ENCODE data around the gene MYOM3.
A peak's percentile ranks its signal among the peaks of the same experiment; 100 is the strongest.

The MYOM3 gene

DNA sequence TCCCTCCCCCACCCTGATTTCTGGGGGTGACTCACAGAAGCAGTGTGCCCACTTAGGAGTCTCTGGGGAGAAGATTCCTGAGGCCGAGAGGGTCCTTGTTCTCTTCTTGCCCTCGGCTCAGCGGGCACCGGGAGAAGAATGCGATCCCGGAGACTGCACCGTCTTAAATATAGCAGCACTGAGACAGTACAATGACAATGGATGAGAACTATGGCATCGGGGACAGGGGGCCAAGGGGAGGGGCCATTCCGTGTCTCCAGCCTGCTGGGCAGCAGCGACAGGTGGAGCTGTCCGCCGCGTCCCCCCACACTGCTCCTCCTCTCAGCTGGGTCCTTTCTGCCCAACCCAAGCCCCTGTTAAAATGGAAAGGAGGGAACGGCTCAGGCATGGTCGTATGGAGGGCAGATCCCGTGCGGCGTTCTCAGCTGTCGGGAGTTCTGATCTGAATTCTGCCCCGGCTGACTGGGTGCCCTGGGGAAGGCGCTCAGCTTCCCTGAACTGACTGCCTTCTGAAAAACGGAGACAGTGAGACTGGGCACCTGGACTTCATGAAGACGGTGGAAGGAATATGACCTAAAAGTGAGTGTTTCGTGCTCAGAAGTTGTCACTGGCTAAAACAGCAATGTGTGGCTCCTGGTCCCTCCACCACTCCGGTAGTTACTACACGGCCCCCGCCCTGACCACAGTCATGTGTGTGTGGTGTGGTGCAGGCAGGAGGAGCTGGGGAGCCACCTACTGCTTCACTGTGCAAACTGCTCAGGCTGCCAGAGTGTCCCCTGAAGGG, at the start of gene MYOM3:
Gene MYOM3, minus strand, starts transcription at position 140 of the 784 bp plus-strand sequence. CDS start 3,499 bp downstream, outside the sequence.
- peak; percentile 21 for DNase-seq

DNA sequence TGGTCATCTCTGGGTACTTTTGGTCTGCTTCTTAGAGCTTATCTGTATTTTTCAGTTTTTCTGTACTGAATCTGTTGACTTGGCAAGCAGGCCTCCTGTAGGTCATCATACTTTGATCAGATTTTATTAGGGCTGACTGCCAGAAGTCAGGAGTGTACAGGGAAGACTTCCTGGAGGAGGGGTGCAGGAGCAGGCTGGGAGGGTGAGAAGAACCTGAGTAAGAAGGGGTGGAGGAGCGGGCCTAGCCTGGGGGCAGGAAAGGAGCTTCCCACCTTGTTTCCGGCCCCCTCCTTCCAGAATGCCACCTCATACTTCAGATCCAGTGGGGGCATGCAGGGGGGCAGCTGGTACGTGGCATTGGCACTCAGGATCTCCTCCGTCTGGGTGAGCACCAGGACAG, 49.3 kb upstream of the MYOM3 start:
- DNase-seq = no peak

DNA sequence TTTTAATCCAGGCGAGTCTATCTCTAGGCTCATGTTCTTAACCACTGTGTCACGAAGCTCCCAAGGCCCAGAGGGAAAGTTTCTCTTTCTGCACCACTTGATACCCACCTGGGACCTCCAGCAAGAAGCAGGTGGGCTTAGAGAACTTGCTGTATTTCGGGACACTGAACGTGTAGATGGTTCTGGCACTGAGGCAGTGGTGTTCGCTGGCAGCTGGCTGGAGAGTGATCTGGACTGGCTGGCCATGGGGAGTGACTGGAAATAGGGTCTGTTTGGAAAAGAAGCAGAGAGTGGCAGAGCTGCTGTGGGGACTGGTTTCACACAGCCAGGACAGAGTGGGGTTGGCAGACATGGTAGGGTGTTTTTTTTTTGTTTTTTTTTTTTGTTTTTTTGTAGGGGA, 47.4 kb upstream of the MYOM3 start:
- DNase-seq = no peak

DNA sequence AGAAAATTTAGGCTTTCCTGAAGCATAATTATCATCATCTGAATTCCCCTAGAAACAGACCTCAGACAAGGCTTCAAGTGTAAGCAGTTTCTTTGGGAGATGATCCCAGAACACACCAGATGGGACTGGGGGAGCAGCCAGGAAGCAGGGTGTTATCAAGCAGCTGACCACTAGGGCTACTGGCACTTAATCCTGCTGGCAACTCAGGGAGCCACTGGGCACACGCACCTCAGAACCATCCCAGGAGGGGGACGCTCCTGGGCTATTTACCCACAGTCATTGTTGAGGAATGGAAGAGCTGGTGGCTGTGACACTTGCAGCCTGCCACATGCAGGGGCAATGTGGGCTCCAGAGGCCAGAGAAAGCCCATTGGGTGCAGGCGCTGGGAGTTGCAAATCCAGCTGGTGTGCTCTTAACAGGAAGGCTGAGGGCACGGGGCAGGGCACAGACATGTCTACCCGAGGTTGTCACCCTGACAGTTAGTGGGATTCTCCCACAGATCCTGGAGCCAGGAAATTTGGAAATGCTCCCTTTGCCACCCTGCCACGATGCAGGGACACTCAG, 46.1 kb upstream of the MYOM3 start:
- no peak for DNase-seq

DNA sequence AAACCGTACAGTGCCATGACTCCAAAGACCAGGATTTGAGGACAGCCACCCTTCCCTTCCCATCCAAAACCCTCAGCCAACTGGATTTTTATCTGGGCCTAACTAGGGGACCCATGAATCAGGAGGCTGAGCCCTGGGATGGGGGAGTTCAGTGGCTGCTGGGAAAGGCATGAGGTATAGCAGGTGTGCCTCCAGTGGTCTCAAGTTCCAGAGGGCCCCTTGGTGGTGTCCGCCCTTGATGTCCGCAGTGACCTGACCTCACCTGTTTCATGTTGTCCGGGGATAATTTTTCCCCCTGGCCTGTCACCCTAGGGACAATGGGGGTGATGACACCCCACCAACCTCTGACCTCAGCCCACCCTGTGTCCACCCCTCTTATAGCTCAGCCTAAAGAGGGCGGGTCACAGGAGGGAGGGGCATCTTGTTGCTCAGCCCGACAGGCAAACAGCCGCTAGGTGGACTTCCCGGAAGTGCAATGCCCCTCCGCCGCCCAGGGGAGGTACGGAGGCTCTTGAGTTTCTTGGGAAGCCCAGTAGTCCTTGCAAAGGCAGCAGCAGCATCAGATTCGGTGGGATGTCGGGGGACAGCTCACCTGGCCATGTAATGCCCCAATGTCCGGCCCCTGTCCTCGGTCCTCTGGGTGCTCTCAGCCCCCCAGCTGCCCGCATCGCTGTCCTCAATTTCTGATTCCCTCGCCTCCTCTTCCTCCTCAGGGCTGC, 44.8 kb upstream of the MYOM3 start:
- DNase-seq = no peak

DNA sequence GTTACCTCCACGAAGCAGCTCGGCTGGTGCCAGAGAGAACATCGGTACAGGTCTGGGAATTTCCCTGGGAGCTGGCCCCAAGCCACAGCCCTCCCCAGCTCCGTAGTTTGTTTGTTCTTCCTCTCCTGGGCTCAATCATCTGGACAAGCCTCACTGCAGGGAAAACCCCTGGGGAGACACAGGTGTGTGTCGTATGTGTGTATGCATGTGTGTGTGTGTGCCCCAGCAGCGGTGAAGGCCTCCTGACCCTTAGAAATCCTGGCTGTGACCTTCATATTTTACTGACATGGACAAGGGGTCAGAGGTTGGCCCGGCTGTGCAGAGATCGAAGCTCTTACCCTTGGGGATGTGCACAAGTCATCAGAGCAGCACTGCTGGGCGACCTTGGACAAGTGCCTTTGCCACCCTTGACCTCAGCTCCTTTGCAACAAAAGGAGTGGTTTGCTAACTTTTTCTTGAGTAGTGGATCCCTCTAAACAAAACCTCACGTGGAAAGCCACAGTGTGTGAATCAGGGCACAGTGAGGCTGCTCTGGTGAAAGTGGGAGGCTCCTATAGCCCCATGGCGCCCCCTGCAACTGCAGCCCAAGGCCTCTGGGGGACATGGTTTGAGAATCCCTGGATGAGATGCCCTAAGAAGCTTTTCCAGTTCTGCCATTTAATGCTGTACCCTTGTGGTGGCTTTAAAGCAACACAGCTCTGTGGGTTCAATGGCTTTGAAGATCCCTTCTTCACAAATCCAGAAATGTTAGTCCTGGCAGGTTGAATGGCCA, 43.3 kb upstream of the MYOM3 start:
- peak; percentile 92 for DNase-seq

DNA sequence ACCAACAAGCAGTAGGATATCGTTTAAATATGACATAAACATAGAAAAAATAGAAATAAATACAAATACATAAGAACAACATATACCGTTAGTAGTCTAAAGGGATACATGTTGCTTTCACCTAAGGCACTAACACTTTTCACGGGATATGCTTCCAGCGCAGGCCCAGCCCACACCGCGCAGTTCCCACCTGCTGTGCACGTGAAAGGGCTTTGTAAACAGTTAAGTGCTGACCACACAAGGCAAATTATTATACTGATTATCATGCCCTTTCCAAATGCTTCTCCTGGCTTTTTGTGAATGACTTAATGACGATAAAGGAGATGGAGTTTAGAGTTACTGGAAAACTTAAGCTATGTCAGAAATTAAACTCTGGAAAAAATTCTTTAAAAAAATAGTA, 42.3 kb upstream of the MYOM3 start:
- DNase-seq = peak; percentile 79

DNA sequence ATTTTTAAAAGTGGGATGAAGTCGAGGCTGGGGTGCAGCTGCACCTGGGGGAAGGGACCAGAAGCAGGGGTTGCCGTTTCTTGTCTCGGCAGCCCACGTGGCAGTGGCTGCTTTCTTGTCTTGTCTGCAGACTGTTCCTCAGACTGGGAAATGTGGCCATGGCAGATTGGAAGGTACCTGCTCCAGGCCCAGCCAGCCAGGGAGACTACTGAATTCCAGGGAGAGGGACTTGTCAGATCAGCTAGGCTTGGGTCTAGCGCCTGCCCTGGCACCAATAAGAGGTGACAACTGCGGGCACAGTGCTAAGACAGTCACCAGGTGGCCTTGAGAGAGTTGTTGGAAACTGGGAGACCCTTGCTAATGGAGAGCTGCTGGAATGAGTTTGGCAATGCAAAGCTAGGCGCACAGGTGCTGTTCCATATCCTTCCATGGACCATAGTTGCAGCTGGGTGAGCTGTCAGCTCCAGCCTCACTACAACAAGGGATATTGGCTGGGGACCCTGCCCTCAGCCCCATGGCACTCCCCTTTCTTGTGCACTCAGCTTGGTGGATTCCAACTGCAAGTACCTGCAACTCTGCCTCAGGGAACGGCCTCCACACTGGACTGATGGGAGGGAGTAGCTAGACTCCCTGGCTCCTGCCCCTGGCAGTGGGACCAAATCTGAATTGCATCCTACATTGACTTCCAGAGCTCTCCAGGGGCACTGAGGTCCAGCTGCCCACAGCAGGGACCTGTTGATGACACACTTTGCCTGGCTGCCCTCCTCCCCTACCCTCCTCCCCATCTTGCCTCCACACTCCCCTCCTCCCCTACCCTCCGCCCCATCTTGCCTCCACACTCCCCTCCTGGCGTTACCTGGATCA, 40.9 kb upstream of the MYOM3 start:
- DNase-seq = no peak

DNA sequence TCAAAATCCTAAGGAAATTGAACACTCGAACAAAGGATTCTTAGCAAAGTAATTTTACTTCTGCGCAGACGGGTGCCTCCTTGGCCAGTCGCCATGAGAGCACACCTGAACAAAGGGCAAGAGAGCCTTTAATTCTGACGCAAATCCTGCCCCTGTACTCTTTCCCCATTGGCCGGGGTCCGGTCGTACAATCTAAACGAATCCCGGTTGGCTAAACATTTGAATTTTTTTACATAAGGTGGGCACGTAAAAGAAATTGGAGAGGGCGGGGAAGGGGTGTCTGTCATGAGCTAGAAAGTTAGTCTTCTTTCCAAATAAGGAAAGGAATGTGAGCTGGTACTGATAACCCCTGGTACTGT, 39.2 kb upstream of the MYOM3 start:
- DNase-seq = peak; percentile 29

DNA sequence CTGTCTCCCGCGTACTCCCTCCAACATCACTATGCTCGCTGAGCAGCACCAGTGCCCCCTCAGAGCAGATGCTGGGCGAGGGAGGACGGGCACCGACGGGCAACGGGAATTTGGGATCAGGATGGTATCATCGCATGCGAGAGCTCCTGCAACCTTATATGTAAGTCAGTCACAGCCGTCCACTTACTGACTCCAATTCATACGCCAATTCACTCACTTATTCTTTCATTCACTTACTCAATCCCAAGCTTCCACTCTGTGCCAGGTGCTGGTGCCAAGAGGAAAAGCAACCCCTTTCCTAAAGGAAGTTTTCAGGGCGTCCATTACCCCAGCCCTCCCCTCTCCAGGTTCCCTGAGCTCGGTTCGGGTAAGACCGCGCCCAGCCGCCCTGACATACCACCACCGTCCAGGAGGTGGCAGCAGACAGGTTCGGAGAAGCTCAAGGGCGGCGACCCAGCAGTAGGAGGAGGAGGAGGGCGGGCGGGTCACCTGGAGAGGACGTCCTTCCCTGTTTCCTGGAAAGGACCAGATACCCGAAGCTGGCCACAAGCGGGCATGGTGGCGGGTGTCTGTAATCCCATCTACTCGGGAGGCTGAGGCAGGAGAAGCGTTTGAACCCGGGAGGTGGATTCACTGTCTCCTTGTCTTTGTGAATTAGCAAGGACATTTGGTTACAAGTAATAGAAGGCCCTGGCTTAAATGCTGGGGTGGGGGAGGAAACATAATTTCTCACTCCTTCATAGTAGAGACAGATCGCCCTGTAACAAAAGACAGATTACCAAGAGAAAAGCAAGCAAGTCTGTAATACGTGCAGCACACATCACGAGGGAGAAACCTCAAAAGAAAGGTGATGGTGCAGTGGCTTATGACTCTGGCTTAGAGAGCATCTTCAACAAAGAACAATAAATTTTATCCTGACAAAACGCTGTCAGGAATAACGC, 38.6 kb upstream of the MYOM3 start:
- peak; percentile 87 for DNase-seq

DNA sequence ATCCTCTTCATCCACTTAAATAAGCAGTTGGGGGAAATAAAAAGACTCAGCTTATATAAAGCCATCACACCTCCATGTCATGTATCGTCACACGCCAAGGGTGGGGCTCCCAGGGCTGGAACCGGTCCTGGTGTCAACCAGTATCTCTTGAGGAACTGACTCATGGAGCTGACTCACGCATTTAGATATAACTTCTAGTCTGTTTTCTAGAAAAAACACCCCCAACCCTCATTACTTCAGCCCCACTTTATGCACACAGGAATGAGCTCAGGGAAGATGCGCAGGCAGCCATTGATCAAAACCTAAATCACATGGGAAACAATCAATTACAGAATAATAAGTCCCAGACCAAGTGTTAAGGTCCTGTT, 37.9 kb upstream of the MYOM3 start:
- DNase-seq = no peak

DNA sequence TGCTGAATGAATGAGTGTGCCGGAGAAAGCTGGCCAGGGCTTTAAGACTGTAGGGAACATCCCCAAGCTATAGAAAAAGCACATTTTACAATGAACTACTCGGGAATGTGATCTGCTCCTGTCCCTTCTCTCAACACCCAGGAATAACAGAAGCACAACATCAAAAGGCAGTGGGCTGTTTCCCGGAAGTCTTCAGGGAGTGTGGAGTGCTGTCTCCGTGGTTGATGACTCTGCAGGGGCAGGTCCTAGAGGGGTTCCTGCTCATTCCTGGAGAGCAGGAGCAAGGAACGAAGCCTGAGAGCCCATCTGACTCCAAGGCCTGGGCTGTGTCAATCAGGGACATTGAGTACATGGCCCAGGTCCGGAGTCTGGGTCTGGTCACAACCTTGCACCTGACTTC, 35.9 kb upstream of the MYOM3 start:
- no peak for DNase-seq

DNA sequence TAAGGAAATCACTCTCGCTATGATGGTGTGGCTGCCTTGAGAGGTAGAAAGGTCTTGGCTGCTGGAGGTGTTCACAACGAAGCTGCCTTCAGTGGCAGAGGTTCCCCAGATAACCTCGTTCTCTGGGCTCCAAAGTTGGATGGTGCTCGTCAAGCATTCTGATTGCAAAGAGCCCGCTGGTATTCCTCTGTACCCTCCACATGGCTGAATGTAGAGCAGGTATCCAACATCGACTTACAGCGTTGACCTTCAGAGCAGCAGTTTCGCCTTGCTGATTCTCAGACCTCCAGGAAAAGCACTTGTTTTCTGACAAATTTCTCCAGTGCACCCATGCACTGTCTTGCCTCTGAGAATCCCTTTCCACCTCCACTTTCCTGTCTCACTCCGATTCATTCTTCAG, 35.3 kb upstream of the MYOM3 start:
- DNase-seq = no peak

DNA sequence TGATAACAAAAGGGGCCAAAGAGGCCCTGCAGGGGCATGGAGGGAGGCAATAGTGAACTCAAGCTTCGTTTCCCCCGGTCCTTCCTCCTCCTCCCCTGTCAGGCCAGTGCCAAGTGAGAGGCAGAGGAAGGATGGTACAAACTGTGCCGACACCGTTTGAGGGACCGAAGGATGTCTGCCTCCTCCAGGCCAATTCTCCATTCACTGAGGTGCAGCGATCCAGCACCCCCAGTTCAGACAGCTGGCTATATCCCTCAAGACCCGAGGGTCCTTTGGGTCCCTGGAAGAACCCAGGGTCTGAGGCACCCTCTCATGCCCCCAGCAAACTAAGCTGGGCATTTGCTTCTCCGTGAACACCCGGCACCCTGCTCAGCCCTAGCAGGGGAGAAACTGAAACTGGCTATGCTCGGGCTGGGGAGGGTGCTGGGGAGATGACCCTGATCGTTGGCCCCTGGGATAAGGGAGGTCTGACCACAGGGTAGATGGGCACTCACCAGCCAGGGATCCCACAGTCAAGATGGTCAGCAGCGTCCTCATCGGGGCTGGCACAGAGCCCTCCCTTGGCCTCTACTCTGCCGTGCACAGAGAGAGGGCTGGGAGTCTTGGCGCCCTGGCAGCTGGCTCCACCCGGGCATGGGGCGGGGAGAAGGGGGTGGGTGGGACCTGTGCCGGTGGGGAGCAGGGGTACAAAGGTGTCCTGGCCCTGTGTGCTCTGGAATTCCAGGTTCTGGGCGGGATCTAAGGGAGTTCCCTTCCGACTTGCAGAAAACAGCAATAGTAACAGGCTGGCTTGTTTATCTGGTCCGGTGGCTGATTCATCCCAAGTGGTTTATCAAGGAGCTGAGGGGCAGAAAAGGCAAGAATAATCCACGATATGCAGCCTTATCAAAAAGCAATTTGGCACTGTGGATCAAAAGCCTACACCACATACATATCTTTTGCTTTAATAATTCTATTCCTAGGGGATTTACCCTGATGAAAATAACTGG, 30.9 kb upstream of the MYOM3 start, which contains the start of gene IL22RA1:
Gene IL22RA1, minus strand, starts transcription at position 595 of the 989 bp plus-strand sequence. Its CDS starts 58 bp downstream, at position 537.
- DNase-seq = no peak

DNA sequence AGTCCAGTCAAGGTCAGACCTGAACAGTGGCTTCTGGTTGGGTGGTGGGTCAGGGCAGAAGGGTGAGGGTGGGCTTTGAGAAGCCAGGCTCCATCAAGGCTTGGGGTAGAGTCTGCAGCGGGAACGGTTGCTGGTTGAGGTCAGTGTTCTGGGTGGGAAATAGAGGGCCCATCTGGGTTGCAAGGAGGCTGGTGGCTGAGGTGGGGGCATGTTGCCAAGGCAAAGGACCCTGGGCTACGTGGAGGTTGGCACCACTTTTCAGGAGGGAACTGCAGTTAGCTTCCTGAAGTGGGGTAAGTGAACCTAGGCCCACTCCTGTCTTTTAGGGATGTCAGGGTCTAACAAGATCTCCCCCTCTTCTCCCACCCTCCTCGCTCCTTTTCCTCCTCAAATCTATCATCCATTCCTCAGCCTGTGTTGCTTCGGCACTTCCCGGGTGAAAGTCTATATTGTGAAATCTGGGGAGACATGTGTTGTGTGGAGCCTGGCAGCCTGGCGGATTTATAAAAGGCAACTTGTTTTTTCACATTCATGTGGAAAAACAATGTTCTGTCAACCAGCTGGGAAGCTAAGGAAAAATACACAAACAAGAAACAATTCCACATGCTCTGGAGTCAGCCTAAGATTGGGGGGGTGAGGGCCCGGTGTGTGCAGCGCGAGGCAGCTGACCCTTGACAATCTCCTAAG, 29.5 kb upstream of the MYOM3 start:
- DNase-seq = no peak

DNA sequence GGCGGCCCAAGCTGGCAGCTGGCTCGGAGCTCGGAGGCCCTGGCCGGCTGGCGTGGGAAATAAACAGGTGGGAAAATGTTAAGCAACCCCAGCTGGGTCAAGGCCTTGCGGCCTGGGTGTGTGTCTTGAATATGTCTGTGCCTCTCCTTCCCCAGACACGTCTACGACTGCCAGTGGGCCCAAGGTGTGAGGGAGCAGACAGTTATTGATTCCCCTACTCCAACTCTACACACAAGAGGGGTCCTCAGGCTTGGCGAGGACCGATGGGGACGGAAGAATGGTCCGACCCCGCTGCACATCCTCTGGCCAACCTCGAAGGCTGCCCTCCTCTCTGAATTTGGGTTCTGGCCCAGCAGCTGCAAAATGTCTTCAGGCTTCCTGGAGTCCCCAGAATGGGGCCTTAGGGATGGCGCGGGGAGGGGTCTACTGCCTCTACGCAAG, 28.8 kb upstream of the MYOM3 start:
- no peak for DNase-seq

DNA sequence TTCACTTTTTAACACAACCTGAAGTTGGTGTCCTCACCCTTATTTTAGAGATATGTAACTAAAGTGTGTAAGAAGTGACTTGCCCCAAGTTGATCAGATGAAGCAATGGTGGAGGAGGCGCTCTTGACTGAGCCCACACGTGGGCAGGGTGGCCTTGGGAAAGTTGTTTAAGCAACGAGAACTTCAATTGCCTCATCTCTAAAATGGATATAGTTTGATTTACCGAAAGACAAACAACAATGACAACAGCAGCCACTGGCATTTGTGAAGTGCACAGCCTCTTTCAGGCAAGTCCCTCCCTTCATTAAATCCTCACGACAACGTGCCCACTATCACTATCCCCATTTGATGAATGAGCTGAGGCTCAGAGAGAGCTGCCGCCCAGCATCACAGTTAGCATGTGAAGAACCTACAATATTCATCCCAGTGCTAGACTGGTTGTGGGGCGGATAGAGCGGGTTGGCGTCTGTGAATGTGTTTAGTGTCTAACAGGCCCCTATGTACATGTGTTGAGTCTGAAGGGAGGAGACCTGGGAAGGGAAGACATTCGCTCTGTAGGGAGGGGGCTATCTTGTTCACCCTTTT, 28.0 kb upstream of the MYOM3 start:
- DNase-seq = no peak

DNA sequence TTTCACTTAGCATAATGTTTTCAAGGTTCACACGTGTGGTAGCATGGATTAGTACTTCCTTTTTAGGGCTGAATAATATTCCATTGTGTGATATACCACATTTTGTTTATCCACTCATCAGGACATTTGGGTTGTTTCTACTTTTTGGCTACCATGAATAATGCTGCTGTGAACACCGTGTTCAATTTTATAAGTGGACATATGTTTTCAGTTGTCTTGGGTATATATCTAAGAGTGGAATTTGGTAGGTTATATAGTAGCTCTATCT, 27.2 kb upstream of the MYOM3 start:
- DNase-seq = no peak
